Activated CD4-positive, alpha-beta T cell treated with anti-CD3 and anti-CD28 coated beads for 36 hours (primary cell): Measurements from ENCODE around the gene AFP. TPM values are rescaled to one million over a fixed set of nuclear protein-coding genes. Genes with fewer than 3 reads are reported as not detected.

ENCODE experiments used
- ATAC-seq: fragments of 200-7000 bp; cut with Tn5 transposase; one replicate; pipeline ENCODE4 v1.10.0; 2021; ENCODE audit warnings: mild to moderate bottlenecking, moderate library complexity
- CTCF ChIA-PET: fragments of 350-600 bp; sonication (Branson Sonifier 250); formaldehyde crosslinking; loops from one replicate; lab custom pipeline; 2021; ENCODE audit warnings: antibody characterized with exemption; lab: Charles Lee
- POLR2A ChIA-PET: fragments of 350-600 bp; sonication (Branson Sonifier 250); formaldehyde crosslinking; loops from one replicate; lab custom pipeline; 2021; ENCODE audit warnings: antibody characterized with exemption, inconsistent platforms; lab: Charles Lee
- DNase-seq: peaks from one replicate; pipeline ENCODE4 v3.0.0-alpha.2; 2020
- H3K27ac Mint-ChIP-seq: one replicate; pipeline ENCODE4 v1.8.0; 2021; ENCODE audit warnings: mixed read lengths
- H3K27me3 Mint-ChIP-seq: one replicate; pipeline ENCODE4 v1.8.0; 2021; ENCODE audit warnings: mixed read lengths
- H3K36me3 Mint-ChIP-seq: one replicate; pipeline ENCODE4 v1.8.0; 2021; ENCODE audit warnings: low read depth, mixed read lengths
- H3K4me1 Mint-ChIP-seq: one replicate; pipeline ENCODE4 v1.8.0; 2021; ENCODE audit warnings: mixed read lengths
- H3K4me3 Mint-ChIP-seq: one replicate; pipeline ENCODE4 v1.8.0; 2021; ENCODE audit warnings: mild to moderate bottlenecking, moderate library complexity, mixed read lengths
- H3K9me3 Mint-ChIP-seq: one replicate; pipeline ENCODE4 v1.8.0; 2021; ENCODE audit warnings: low read depth, mixed read lengths
- intact Hi-C, 2 experiments: fragments of 100-400 bp; cut with DNase I in 1 of 2; cut with micrococcal nuclease in 1 of 2; formaldehyde crosslinking; loops; one replicate each; pipeline versions ENCODE4 v1.14.2 to v1.15.1; 2022 to 2024; cut with DNase I, micrococcal nuclease
- total RNA-seq, 2 experiments: library from RNA; stranded (reverse); gene quantifications; one replicate each; pipeline ENCODE4 v1.2.3, GENCODE V29; 2021

AFP gene
- total RNA-seq, 2 experiments from 2014 or later, result not detected

DNA sequence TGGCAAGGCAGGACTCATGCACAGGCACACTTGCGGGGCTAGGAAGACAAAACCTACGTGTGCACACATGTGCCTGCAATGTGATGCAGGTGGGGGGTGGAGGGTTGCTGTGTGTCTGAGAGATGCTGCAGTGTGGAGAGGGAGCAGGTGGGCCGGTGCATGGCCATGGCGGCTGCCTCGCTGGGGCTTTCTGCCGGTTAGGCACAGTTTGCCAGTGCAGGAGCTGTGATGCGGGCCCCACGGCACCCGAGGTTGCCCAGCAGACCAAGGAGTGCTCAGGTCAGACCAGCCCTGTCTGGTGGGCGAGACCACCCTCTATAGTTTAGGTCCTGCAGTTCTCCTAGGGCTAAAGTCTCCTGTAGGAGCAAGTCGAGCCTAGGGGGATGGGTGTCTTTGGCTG, 41.2 kb downstream of the AFP start:
- no peak for DNase-seq
- POLR2A ChIA-PET, result no interaction called here
- H3K4me1 Mint-ChIP-seq, result no peaks in the 10 kb centered on the region
- intact Hi-C loops, result no loop called here
- H3K9me3 Mint-ChIP-seq, result peaks cover 7% of the 10 kb centered on the region
- CTCF ChIA-PET, result no interaction called here
- peaks cover 7% of the 10 kb centered on the region for H3K27me3 Mint-ChIP-seq
- no peak for ATAC-seq
- no peaks in the 10 kb centered on the region for H3K36me3 Mint-ChIP-seq
- H3K4me3 Mint-ChIP-seq, result no peak overlapping the region
- no peak overlapping the region for H3K27ac Mint-ChIP-seq

DNA sequence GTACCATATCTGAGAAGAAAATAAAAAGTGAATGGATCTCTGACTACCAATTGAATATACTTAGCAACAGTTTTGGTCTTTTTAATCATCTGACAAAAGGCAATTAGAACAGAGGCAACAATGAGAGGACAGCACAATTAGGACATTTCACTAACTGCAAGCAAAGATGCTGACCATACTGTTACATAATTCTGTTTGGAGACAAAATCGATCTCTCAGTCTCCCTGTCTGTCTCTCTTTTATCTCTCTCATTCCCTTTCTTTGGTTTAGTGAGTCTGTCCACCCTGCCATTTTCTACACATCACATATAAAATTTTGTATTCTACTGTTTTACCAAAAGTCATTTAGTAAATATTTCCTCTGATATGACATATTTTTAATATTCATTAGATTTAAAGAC, 43.3 kb downstream of the AFP start:
- Mint-ChIP-seq H3K4me1 (no peaks in the 10 kb centered on the region), H3K27ac (no peak overlapping the region), H3K9me3 (peaks cover 7% of the 10 kb centered on the region), H3K4me3 (no peak overlapping the region), H3K27me3 (peaks cover 4% of the 10 kb centered on the region), H3K36me3 (no peaks in the 10 kb centered on the region)
- ATAC-seq, result no peak
- DNase-seq, result no peak
- ChIA-PET CTCF (interaction anchor here (0.7 kb wide), 1 partner anchor 12 kb away, joined by 4 read pairs; no protein-coding TSS in a partner anchor), POLR2A (no interaction called here)
- intact Hi-C loops, result no loop called here

DNA sequence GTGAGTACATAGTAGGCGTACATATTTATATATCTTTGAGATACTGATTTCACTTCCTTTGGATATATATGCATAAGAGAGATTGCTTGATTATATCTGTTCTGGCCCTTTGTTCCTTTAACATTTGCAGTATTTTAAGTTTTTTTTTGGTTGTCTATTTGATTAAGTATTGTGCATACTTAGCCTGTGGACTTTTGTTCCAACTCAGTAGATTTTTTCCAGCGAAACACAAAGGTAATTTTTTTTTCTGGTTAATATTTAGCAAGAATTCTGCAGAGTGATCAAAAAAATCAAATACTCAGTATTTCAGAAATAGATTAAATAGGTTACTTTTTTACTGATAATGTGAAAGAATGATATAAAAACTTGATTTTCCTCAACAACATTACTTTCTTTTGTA, 45.3 kb downstream of the AFP start, which contains the start of gene AFM:
Gene AFM (plus strand): TSS at position 388 of the 400 bp plus-strand sequence. CDS start 31 bp downstream, outside the sequence.
- no peaks in the 10 kb centered on the region for H3K36me3 Mint-ChIP-seq
- CTCF ChIA-PET, result no interaction called here
- intact Hi-C loops, result no loop called here
- POLR2A ChIA-PET, result no interaction called here
- no peaks in the 10 kb centered on the region for H3K4me1 Mint-ChIP-seq
- H3K9me3 Mint-ChIP-seq, result no peaks in the 10 kb centered on the region
- DNase-seq (no peak), ATAC-seq (no peak)
- peaks cover 4% of the 10 kb centered on the region for H3K27me3 Mint-ChIP-seq
- no peak within 1 kb of the TSS for H3K27ac Mint-ChIP-seq
- H3K4me3 Mint-ChIP-seq, result no peak within 1 kb of the TSS

DNA sequence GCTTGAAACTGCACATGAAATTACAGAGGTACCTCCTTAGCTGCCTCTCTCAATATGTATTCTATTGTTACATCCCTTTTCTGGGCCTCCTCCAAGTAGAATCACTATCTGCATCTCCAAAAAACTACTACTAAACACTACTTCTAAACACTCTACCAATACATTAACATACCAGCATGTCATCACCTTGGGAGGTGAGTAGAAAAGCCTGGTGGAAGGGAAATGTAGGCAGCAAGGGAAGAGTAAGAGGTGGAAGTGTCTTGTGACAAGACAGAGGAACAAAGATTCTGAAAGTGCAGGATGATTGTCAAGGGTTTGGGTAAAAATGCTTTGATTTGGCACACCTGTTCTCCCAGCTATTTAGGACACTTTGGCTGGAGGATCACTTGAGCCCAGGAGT, 49.1 kb downstream of the AFP start:
- DNase-seq (no peak), ATAC-seq (no peak)
- Mint-ChIP-seq H3K27me3 (peaks cover 8% of the 10 kb centered on the region), H3K36me3 (no peaks in the 10 kb centered on the region), H3K4me1 (no peaks in the 10 kb centered on the region), H3K27ac (no peak overlapping the region), H3K4me3 (no peak overlapping the region), H3K9me3 (no peaks in the 10 kb centered on the region)
- intact Hi-C loops, result no loop called here
- POLR2A ChIA-PET, result no interaction called here
- CTCF ChIA-PET, result no interaction called here

DNA sequence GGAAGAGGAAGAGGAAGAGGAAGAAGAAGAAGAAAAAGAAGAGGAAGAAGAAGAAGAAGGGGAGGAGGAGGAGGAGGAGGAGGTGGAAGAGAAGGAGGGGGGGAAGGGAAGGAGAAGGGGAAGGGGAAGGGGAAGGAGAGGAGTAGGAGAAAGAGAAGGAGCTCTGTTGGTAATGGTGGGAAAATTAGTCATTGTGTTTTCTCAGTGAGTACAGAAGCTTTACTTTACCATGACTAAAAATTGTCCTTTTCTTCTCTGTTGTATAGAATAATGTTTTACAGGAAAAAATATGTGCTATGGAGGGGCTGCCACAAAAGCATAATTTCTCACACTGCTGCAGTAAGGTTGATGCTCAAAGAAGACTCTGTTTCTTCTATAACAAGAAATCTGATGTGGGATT, 49.6 kb downstream of the AFP start:
- POLR2A ChIA-PET, result no interaction called here
- Mint-ChIP-seq H3K9me3 (no peaks in the 10 kb centered on the region), H3K36me3 (no peaks in the 10 kb centered on the region), H3K27ac (no peak overlapping the region), H3K4me1 (no peaks in the 10 kb centered on the region), H3K27me3 (peaks cover 8% of the 10 kb centered on the region), H3K4me3 (no peak overlapping the region)
- intact Hi-C loops, result no loop called here
- no peak for DNase-seq
- ATAC-seq, result no peak
- CTCF ChIA-PET, result no interaction called here

DNA sequence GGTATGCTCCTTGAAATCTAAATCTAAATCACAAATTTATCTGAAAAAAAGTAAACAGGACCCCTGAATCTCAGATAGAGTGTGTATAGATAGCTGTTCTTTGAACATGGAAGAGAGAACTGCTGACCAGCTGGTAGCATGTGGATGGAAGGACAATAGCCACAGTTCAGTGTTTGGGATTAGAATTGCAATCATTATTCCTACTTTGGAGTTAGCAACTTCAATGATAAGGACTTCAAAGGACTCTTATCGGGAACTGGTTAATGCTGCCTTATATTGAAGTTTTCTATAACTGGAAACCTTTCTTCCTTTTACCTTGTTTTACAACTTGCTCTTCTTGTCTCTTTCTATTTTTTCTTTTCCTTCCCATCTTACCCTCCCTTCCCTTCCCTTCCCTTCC, 50.5 kb downstream of the AFP start:
- Mint-ChIP-seq H3K4me1 (no peaks in the 10 kb centered on the region), H3K4me3 (no peak overlapping the region), H3K27me3 (peaks cover 7% of the 10 kb centered on the region), H3K36me3 (no peaks in the 10 kb centered on the region), H3K9me3 (no peaks in the 10 kb centered on the region), H3K27ac (no peak overlapping the region)
- DNase-seq (no peak), ATAC-seq (no peak)
- POLR2A ChIA-PET, result no interaction called here
- CTCF ChIA-PET, result interaction anchor here (0.6 kb wide), 1 partner anchor 8 kb away, joined by 3 read pairs; no protein-coding TSS in a partner anchor
- intact Hi-C loops, result no loop called here

DNA sequence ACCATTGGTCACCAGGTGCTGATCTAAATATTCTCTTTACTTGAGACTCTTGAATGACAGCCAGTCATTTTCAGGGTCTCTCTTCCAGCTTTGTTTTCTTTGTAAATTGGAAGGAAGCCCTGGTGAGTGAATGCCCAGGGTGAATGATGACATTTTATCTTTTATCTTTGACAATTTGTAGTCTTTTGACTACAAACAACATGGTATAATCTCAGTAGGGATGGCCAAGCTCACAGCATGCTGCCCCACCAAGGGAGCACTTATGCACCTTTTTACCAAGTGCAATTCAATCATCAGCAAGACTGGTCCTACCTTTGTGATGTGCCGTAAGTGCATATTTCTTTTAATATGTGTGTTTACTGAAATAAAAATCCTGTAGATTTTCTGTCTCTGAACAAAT, 51.2 kb downstream of the AFP start:
- DNase-seq (no peak), ATAC-seq (no peak)
- Mint-ChIP-seq H3K36me3 (no peaks in the 10 kb centered on the region), H3K27me3 (peaks cover 7% of the 10 kb centered on the region), H3K4me3 (no peak overlapping the region), H3K27ac (no peak overlapping the region), H3K4me1 (no peaks in the 10 kb centered on the region), H3K9me3 (no peaks in the 10 kb centered on the region)
- ChIA-PET POLR2A (no interaction called here), CTCF (interaction anchor here (0.6 kb wide), 1 partner anchor 9 kb away, joined by 3 read pairs; no protein-coding TSS in a partner anchor)
- intact Hi-C loops, result no loop called here

DNA sequence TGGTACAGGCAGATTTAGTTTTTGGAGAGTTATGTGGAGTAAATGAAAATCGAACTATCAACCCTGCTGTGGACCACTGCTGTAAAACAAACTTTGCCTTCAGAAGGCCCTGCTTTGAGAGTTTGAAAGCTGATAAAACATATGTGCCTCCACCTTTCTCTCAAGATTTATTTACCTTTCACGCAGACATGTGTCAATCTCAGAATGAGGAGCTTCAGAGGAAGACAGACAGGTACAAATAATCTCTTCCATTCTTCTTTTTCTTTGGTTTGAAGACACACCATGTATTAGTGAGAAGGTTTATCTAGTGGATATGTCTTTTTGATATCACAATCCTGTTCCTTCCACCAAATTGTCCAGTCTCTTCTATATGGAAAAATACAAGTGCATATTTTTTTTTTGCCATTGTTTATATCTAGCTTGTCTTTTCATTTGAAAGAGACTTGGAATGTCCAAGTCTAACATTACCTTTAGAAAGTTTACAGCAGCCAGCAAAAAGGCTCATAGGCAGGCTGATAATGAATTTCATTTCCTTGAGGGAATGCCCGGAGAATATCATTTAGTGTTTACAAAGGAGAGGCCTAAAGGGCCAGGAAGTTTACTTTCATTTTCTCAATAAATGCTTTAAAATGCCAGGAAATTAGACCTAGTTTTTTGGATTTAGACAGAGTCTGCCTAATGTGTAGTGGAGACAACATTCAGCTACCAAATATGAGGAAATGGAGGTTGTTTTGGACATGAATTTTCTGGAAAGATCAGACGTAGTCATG, 64.2 kb downstream of the AFP start:
- no peak for DNase-seq
- no peak for ATAC-seq
- no peaks in the 10 kb centered on the region for H3K9me3 Mint-ChIP-seq
- ChIA-PET CTCF (no interaction called here), POLR2A (no interaction called here)
- intact Hi-C loops, result no loop called here
- no peak overlapping the region for H3K4me3 Mint-ChIP-seq
- no peaks in the 10 kb centered on the region for H3K4me1 Mint-ChIP-seq
- H3K27me3 Mint-ChIP-seq, result no peaks in the 10 kb centered on the region
- no peaks in the 10 kb centered on the region for H3K36me3 Mint-ChIP-seq
- H3K27ac Mint-ChIP-seq, result no peak overlapping the region

DNA sequence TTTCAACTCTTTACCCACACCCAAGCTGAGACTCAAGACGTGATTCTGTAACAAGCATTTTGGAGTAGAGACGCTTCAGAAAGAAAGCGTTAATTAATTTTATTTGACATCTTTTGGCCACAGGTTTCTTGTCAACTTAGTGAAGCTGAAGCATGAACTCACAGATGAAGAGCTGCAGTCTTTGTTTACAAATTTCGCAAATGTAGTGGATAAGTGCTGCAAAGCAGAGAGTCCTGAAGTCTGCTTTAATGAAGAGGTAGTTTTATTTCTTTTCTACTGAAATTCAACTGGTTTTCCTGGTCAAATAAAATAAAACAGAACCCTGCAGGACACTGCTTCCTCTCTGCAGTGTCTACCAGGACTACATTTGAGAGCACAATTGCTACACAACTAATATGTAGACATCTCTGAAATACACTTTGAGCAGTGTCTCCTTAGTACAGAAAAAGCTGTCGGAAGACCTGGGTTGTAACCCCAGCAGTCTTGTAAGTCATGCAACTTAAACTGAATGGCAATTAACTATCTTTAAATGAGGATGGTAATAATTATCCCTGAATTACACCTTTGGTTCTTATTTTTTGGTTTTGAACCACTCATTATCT, 65.7 kb downstream of the AFP start:
- no peaks in the 10 kb centered on the region for H3K27me3 Mint-ChIP-seq
- no peaks in the 10 kb centered on the region for H3K4me1 Mint-ChIP-seq
- ChIA-PET POLR2A (no interaction called here), CTCF (no interaction called here)
- DNase-seq (no peak), ATAC-seq (no peak)
- H3K36me3 Mint-ChIP-seq, result no peaks in the 10 kb centered on the region
- H3K9me3 Mint-ChIP-seq, result no peaks in the 10 kb centered on the region
- intact Hi-C loops, result no loop called here
- H3K27ac Mint-ChIP-seq, result no peak overlapping the region
- no peak overlapping the region for H3K4me3 Mint-ChIP-seq

DNA sequence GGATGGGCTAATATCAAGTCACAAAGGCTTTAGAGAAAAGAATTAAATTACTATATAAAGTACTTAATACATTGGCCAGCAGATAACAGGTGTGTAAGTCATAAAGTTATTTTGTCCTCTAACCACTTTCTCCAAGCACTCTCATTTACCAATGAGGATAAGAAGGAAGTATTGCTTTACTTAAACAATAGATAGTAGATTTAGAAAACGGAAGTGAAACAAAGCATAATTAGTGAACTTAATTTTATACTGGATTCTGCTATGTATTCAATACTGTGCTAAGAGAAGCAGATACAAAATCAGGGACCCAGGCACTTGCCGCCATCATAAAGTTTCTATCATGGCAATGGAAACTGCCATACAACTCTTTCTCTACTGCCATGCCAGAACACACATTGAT, 69.5 kb downstream of the AFP start:
- ChIA-PET POLR2A (no interaction called here), CTCF (no interaction called here)
- ATAC-seq (no peak), DNase-seq (no peak)
- intact Hi-C loops, result no loop called here
- Mint-ChIP-seq H3K27ac (no peak overlapping the region), H3K4me3 (no peak overlapping the region), H3K27me3 (no peaks in the 10 kb centered on the region), H3K36me3 (no peaks in the 10 kb centered on the region), H3K4me1 (no peaks in the 10 kb centered on the region), H3K9me3 (no peaks in the 10 kb centered on the region)
